Head of caudate nucleus (tissue), 42 donors: Measurements from ENCODE around the gene PRKX.
"Not testable (repeated sequence)": the region's sequence is repeated elsewhere in the genome, so short reads cannot be mapped to it uniquely, and the experiment has no call there.

Source experiments
- DNase-seq, 42 donors: peaks; one replicate each; pipeline versions ENCODE4 v3.0.0 to v3.0.0-alpha.2; 2020 to 2021; ENCODE audit warnings: mixed read lengths in 7 of 42
- intact Hi-C: fragments of 100-400 bp; cut with DNase I; formaldehyde crosslinking; loops from one replicate; pipeline ENCODE4 v1.15.0; 2022

Gene PRKX

DNA sequence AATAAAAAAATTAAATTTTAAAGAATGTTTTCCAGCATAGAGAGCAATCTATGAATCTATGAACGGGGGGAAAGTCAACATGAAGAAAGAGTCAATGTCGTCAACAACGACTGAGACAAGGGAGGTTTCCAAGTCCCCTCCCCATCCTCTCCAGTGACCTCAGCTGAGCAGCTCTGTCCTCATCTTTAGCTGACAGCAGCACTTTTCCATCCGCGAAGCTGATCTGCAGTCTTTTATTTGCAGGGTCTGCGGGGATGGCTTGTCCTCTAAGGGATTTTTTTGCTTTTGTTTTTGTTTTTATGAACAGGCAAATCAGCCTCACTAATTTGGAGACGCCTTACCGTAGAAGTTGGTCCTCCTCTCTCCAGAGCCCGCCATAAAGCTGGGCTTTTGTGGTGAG, 46.5 kb downstream of the PRKX start:
- DNase-seq: peak in 2 of 42 donors; percentile 12 to 41
- intact Hi-C loops: no loop called here

DNA sequence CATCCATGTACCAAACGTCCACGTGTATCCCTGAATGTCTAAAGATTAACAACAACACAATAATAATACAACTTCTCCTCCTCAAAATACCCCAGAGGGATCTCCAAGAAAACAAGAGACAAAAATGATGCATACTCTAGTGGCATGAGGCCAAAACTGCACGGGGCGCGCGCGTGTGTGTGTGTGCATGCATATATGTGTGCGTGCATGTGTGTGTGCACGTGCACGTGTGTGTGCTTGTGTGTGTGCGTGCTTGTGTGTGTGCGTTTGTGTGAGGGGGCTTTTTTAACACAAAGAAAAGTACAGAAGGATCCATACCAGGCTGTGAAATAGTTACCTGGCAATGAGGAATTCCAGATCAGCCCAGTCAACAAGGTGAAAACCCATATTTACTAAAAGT, 48.5 kb downstream of the PRKX start:
- intact Hi-C loops: no loop called here
- DNase-seq: no peak

GRCh38 chrX:3663576-3664250, 49.7 kb downstream of the PRKX start:
- peak in 26 of 42 donors; percentile 2 to 49 (median 24) for DNase-seq

GRCh38 chrX:3659761-3660160, 53.7 kb downstream of the PRKX start:
- intact Hi-C loops: no loop called here
- no peak for DNase-seq

More at GRCh38 chrX:3663576-3664250, 49.7 kb downstream of the PRKX start:
- intact Hi-C loops: not testable (repeated sequence)

- intact Hi-C loops: no loop called here
- no peak for DNase-seq
These were observed 58.3 kb downstream of the PRKX start for GRCh38 chrX:3655181-3655580.

- DNase-seq: no peak
- intact Hi-C loops: no loop called here
These were observed 60.3 kb downstream of the PRKX start for GRCh38 chrX:3653111-3653510.

- intact Hi-C loops: no loop called here
- peak in 2 of 42 donors; percentile 24 to 43 for DNase-seq
These were observed 62.2 kb downstream of the PRKX start for GRCh38 chrX:3651277-3651676.

GRCh38 chrX:3648084-3648483, 65.4 kb downstream of the PRKX start:
- intact Hi-C loops: no loop called here
- DNase-seq: no peak

GRCh38 chrX:3639858-3640631, 73.4 kb downstream of the PRKX start:
- intact Hi-C loops: not testable (repeated sequence)
- DNase-seq: peak in 26 of 42 donors; percentile 4 to 79 (median 22)

DNA sequence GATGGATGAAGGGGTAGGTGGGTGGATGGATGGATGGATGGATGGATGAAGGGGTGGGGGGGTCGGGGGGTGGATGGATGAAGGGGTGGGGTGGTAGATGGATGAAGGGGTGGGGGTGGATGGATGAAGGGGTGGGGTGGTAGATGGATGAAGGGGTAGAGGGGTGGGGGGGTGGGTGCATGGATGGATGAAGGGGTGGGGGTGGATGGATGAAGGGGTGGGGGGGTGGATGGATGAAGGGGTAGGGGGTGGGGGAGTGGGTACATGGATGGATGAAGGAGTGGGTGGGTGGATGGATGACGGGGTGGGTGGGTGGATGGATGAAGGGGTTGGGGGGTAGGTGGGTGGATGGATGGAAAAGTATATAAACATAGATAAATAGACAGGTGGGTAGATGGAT, 74.2 kb downstream of the PRKX start:
- intact Hi-C loops: no loop called here
- no peak for DNase-seq

DNA sequence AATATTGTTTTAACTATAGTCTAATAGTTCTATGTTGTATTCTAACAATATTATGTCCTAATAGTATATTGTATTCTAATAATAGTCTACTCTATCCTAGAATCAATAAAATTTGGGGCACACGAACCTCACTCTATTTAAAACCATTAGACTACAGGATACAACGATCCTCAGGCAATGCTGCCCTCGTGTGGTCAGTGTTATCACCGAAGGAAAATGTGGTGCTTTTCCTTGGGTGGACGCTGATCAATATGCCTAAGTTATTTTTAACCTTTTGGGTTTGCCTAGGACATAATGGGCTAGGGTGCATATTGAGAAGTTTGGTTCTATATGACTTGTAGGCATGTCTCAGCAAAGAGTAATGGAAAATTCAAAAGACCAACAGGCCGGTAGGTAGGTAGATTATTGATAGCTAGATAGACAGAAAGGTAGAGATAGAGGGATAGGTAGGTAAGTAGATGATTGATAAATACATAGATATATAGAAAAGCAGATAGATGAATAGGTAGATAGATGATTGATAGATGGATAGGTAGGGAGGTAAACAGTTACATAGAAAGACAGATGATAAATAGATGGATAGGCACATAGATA, 75.1 kb downstream of the PRKX start:
- intact Hi-C loops: no loop called here
- peak in 39 of 42 donors; percentile 7 to 70 (median 46) for DNase-seq

DNA sequence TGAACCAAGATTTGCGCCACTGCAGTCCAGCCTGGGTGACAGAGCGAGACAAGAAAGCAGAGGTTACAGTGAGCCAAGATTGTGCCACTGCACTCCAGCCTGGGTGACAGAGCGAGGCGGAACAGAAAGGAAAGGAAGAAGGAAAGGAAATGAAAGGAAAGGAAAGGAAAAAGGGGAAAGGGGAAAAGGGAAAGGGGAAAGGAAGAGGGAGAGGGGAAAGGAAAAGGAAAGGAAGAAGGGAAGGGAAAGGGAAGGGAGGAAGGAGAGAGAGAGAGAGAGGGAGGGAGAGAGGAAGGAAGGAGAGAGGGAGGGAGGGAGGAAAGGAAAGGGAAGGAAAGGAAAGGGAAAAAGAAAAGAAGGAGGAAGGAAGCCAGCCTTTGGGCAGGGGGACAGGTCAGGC, 76.6 kb downstream of the PRKX start:
- intact Hi-C loops: no loop called here
- DNase-seq: no peak

GRCh38 chrX:3631196-3631595, 82.3 kb downstream of the PRKX start:
- DNase-seq: no peak
- intact Hi-C loops: no loop called here

DNA sequence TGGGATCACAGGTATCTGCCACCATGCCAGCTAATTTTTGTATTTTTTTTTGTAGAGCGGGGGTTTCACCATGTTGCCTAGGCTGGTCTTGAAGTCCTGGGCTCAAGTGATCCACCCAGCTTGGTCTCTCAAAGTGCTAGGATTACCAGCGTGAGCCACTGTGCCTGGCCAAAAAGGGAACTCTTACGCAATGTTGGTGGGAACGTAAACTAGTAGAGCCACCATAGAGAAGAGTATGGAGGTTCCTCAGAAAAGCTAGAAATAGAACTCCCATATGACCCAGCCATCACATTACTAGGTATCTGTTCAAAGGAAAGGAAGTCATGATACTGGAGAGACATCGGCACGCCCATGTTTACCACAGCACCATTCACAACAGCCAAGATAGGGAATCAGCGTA, 85.9 kb downstream of the PRKX start:
- DNase-seq: no peak
- intact Hi-C loops: no loop called here

DNA sequence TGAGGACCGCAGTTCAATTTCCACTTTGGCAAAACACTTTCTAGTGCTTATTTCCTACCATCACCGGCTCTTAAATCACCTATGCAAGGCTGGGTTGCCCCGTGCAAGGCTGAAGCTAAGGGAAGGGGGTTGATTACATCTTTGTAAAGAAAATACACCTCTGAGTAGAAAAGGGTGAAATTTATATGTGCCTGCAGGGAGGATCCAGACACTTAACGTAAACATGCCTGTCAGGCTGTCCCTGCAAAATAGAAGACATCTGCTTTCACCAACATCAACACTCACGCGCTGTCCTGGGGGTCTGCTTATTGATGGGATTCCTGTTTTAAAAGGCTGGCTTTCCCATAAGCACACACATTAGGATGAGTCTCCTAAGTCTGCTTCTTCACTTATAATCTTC, 92.0 kb downstream of the PRKX start:
- no peak for DNase-seq
- intact Hi-C loops: no loop called here

DNA sequence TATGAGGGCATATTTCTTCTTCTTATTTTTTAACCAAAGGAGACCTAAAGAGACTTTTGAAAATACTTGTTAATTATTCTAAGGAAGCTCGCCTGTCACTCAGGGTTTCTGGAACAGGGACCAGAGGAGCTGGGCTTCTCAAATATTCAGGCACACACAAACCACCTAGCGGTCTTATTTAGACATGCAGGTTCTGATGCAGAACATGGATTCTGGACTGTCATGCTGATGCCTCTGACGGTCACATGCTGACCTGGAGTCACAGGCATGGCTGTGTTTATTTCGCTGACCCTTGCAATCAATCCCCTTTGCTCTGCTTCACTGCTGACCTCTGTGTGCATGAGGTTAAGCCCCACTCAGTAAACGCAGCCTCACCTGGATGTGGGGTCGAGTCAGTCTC, 101.7 kb downstream of the PRKX start:
- DNase-seq, intact Hi-C loops: not testable (repeated sequence)

DNA sequence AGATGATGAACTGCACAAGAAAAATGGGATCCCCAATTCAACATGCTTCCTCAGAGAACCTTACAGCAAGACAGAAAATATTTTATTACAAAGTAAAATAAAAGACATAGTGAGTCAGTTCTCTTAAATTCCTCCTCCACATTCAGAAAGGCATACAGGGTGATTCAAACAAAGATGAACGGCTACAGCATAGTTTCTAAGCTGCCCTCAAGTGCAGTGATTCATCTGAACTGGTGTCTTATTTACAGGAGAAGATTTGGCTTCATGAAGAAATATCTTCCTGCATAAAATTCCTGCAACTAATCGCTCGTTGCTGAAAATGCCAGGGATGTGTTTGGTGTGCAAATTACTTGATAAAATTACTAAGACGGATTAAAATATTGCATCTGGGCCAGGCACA, 103.6 kb downstream of the PRKX start:
- peak in 7 of 42 donors; percentile 0 to 43 (median 19) for DNase-seq

DNA sequence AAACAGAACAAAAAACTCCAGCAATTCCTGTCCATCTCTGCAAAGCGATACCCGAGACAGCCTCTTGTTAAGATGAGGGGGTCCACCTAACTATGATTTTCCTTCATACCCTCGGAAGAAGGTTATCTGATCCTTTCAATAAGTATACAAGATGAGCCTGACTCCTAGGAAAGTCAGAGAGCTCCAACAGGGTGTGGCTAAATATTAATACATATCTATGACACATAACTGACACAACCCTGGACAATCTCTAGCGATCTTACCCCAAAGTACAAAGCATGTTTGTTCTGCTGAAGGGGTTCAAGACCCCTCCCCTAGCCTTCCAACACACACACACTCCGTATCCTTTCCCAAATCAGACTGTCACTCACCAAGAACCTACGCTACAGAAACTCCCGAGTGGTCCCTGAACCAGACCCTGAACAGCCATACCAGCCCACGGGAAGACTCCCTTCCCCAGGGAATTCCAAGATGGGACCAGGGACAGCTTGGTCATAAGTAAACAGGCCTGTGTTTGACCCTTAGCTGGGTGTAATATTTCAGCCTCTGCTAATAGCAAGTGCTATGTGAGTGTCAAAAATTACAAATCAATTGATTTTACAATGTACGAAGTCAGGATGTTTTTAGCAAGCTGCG, 110.3 kb downstream of the PRKX start:
- DNase-seq: no peak
- intact Hi-C loops: no loop called here

More for the DNA sequence above, 103.6 kb downstream of the PRKX start:
- intact Hi-C loops: no loop called here

- DNase-seq: no peak
- intact Hi-C loops: no loop called here
These were observed 113.5 kb downstream of the PRKX start for GRCh38 chrX:3599802-3600430.
